Measurements from ENCODE around the gene DLGAP1. TPM values are rescaled to one million over a fixed set of nuclear protein-coding genes. Genes with fewer than 3 reads are reported as not detected.

Gene DLGAP1
- total RNA-seq, 1 donor from 2014 or later: 0.52 TPM

DNA sequence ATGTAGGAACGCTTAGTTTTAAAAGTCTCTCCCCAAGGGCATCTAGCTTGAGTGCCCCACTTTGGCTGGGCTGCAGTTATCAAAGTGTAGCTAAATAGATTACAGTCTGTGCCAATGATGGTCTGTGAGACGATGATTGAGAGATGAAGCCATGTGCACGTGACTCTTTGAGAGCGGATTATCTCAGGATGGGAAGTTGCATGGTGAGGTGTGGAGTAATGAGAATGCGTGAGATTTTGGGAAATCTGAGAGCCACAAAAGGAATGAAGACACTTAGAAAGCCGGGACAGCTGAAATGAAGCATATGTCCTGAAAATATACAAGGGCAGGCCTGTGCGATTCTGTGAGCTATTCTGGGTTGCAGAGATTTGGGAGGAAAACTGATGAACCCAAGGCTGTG is 635.1 kb downstream of the DLGAP1 start:
- DNase-seq (ENCODE audit: low spot score): no peak

DNA sequence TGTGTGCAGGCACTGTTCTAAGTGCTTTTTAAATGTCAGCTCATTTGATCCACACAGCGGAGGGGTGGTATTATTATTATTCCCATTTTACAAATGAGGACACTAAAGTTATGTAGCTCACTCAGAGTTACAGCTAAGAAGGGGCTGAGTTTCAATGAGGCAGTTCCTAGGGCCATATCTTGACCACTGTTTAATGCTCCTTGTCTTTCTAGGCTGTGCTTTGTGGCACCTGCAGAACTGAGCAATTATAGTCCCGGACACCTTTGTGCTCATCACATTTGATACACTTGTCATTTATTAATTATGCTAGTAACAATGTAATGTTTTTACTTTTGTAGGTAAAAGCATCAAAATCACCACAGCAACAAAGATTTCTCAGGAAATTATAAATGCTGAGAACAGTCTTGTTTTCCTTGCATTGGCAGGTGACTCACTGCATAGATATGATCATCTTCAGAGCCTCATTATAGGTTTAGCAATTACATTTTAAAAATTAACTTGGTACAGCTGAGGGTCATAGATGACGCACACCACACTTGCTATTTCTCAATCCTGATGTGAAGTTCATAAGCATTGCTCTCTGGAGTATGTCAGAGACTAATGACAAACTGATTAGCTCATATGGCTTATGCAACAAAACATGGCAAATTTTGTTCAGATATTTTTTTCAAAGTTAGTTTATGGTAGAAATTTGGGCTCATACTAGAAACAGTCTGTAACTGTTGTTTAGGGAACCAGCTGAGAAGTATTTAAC is 638.3 kb downstream of the DLGAP1 start:
- no peak for DNase-seq (ENCODE audit: low spot score)

DNA sequence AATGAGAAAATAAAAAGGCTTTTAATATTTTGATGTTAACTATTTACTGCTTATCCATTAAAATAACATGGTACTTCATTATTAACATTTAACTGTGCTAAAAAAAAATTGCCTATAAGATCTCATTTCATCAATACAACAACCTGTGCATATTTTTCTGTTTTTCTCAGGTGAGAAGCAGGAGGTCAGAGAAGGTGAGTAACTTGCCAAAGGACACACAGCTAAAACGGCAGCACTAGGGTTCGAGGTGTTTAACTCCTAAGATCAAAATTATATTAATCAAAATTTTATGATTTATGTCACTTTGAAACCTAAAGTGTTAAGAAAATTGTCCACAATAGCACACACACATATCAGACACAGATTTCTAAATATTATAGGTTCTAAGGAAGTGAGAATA is 639.1 kb downstream of the DLGAP1 start:
- no peak for DNase-seq (ENCODE audit: low spot score)

DNA sequence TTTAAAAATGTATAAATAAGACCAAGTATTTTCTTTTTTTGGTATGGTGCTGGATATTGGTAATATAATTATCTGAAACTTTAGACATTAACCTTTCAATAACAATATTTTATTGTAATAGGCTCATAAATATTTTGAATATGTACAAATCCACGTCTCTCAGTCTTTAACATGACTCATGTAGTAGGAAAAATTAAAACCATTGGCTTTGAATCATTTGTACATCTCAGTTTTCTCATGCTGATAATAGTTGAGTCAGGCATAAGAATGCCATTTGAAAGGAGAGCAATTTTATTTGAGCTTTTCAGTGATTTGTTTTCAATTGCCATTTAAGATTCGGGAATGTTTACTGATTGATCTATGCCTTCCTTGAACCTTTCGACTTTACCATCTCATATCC is 640.3 kb downstream of the DLGAP1 start:
- no peak for DNase-seq (ENCODE audit: low spot score)

DNA sequence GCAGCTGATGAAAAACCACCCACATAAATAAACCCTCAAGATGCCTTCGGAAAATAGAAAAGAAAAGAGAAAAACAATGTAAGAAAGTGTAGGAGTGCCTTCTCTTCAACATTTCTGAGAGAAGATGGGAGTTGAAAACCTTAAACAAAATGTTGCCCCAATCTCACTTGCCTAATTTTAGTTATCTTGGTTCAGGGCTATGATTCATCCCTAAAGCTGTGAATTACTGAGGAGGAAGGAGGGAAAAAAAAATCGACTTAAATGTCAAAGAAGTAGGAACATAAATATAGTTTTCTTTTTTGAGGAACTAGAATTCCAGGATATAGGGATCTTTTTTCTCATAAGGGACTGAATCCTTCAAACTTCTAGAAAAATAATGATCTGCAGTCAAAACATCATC is 644.8 kb downstream of the DLGAP1 start:
- DNase-seq (ENCODE audit: low spot score): no peak

DNA sequence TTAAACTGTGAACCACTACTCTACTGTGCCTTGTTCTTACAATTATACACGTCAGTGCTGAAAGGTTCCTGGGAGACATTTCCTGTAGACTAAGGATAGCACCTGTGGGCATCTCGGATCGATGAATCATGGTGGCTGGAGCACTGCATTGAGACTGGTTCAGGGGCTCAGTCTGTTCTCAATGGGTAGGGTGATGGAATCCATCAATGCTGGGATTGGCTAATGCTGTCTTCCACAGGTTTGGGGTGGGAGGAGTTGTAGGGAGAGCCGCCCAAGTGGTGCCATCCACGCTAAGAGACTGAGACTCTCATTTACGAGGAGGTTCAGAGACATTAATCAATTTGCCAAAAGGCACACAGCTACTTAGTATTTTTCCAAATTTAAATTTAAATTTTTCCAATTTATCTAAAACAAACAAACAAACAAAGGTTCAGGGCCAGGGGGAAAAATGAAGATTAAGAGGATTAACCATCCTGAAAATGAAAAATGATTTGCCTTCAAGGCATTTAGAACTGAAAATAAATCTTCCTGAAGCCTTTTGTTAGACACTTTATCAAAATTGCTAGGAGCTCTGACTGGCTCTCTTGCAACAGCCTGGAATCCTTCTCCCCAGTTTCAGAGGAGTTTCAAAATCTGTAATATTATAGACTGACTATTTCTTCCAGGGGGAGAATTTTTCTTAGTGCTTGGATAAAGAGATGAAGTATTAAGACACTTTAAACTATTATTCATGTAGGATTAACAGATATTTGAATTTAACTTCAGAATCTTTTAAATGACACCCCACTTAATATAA is 645.9 kb downstream of the DLGAP1 start:
- DNase-seq (ENCODE audit: low spot score): no peak

DNA sequence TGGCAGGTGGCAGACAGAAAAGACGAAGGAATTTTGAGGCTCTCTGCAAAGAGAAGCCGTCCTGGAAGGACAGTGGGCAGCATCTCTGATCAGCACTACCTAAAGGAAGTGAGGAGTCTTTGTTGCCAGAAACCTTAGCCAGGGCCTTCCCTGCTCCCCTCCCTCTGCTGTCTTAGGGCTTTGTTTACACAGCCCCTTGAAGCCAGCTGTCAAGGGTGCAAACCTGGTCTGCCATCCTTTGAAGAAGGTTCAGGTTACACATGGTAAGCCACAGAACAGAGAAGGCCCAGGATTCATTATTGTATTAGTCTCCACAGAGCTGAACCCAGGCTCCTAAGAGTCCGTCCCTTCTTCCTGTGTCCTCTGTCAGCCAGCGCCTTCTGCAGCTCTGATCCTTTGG is 648.5 kb downstream of the DLGAP1 start:
- DNase-seq (ENCODE audit: low spot score): no peak

DNA sequence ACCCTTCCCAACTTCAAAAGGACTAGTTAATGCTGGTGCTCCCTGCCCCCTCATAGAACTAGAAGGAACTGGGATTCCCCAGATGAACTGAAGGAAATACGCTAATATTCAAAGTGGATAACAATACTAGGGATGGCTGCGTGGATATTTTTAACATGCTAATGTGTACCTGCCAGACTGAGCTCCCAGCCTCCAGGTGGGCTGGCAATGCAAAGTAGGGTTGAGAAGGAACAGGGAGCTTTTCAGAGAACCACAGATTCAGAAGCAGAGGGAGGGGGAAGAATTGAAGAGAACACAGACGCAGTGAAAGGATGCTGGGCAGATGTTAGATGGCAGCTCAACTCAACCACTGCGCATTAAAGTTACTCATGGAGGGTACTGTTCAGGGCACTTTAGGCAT is 650.8 kb downstream of the DLGAP1 start:
- no peak for DNase-seq (ENCODE audit: low spot score)

DNA sequence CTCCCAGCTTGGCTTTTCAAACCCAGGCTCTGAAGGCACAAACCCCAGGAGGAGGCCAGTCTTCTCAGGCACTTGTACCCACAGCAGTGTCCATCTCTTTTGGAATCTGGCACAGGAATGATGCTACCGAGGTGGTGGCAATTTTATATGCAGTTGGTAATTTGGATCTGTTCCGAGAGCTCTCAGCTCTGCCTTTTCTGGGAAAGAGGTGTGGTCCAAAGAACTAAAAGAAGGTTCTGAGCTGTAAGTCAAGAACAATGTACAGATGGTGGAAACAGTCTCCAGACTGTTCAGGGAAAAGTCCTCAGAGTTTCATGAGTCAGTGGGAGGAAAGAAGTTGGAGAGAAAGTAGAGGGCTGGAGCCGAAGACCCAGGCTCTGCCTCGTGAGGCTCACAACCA is 651.8 kb downstream of the DLGAP1 start:
- no peak for DNase-seq (ENCODE audit: low spot score)

DNA sequence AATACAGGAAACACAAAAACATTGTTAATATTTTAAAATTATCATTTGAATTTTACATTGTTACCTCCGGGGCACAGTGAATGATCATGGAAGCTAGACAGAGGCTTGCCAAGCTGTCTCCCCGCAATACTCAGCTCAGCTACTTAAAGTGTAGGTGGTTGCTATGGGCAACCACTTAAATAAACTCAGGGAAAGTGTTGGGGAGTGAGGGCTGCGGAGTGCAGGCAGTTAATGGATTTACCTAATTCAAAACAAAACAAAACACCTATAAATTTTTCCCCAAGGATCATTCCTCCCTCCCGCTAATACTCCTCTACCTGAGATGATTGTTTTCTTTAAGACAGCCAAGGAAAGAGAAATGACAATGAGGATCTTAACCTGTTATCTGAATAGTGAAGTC is 655.6 kb downstream of the DLGAP1 start:
- DNase-seq (ENCODE audit: low spot score): no peak

DNA sequence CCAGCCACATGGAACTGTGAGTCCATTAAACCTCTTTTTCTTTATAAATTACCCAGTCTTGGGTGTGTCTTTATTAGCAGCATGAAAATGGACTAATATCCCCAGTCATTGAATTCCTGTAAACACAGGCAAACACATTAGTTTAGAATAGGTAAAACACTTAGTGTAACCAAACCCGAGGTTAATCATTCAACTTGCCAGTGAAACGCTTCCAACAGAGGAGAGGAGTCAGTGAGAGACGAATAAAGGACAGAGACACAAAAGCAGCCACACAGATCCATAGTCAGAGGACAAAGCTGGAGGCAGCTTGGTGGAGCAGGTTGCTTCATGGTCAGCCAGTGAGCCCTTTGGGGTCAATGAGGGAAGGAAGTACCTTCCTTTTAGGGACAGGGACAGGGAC is 657.1 kb downstream of the DLGAP1 start:
- DNase-seq (ENCODE audit: low spot score): no peak

DNA sequence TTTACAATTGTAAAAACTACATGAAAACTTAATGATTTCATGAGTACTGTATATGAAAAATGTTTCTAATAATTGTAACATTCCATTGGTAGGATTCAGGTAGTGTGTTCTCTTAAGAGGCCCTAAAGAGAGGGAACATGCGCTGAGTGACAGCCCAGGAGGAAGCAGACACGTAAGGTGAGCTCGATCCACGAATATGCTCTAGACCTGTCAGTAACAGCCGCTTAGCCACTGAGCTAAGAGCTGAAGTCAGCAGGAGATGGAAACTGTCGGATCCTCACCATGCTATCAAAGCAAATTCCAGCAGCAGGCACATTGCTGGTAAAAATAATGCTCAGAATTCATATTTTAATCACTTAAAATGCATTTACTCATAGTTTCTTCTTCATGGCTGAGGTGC is 658.7 kb downstream of the DLGAP1 start:
- no peak for DNase-seq (ENCODE audit: low spot score)

DNA sequence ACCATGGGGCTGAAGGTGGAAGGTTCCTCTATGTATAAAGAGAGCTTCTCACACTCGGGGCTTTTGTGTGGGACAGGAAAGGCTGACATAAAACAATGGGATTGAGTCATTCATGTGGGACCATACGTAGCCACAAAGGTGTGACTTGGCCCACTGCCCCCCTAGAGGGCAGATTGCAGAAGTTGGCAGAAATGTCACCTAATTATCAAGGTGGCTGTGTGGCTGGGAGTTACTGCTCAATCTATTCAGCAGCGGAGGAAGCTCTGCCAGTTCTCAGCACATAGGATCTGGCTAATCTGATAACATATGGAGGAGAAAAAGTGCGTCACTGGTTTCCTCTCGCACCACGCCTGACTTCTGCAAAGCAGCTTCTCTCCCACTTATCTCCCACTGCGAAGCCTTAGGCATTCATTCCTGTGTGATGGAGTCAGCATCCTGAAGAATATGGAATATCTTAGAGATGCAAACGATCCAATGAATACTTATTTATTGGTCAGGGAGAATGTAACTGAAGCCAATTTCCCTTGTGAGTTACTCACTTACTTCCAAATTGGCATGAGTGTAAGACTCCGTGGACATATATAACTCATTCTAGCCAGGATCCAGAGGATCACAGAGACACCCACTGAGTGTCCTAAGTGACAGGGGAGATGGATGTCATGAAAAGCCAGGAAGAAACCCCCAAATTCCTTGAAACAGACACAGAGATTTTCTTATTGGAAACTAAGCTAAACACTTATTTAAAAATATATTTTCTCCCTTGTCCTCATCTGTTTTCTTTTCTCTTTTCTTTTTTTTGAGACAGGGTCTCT is 660.4 kb downstream of the DLGAP1 start:
- DNase-seq (ENCODE audit: low spot score): no peak

DNA sequence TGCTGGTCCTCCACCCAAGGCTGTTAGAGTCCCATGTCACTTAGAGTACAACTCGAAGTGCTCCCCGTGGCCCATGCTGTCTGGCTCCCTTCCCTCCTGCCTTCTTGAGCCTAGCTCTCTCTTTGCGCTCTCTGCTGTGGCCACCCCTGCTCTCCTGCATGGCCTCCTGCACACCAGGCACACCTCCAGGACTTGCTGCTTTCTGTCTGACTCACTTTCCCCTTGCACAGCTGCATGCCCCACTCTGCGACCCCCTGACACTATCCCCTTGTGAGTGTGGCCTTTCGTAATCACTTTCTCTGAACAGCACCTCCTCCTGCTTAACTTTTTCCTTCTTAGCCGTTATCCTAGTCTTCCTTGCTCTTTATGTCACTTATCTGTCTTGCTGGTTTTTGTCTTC is 661.6 kb downstream of the DLGAP1 start:
- no peak for DNase-seq (ENCODE audit: low spot score)

DNA sequence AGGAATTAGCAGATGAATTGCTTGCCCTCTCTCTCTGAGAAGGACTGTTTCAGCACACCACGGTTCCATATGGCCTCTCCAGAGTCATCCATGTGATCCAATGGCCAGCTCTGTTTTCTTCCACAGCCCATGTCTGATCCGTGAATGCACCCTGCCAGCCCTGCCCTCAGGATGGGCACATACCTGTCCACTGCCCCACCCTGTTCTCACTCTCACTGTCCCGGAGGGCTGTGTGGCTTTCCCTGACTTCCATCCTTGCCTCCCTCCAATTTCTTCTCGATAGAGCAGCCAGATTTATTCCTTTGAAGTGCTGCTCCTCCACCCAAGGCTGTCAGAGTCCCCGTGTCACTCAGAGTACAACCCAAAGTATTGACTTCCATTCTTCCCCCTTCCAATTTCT is 662.0 kb downstream of the DLGAP1 start:
- DNase-seq (ENCODE audit: low spot score): no peak

DNA sequence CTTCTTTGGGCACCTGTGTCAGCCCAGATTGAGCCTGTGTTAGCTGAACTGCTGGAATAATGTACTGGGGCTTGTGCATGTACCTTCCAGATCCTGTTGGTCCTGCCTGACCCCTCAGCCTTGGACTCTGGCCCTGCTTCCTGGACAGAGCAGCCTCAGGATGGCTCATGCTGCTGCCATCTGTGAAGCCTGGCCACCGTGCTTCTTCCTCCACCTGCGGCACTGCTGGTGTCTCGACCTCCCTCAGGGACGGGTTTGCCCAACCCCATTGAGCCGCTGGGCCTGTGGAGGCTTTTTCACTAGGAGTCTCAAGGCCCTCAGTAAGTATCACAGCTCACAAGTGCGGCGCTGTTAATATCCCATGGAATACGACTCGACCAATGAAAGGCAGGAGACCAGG is 662.4 kb downstream of the DLGAP1 start:
- DNase-seq (ENCODE audit: low spot score): no peak

DNA sequence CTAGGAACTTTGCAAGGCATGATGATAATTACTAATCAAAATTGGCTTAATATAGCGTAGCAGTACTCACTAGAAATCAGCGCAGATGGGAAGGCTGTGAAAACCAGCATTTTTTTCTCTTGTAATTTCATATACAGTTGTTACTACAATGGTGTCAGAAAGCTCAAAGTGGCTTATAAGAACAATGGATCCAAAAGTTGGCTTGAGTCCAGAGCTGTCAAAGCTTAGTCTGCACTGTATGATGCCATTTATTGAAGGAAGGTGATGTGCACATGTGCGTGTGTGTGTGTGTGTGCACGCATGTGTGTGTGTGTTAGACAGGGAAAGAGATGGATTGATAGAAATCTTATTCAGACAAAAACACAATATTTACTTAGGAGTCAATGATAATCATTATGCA is 663.9 kb downstream of the DLGAP1 start:
- no peak for DNase-seq (ENCODE audit: low spot score)

DNA sequence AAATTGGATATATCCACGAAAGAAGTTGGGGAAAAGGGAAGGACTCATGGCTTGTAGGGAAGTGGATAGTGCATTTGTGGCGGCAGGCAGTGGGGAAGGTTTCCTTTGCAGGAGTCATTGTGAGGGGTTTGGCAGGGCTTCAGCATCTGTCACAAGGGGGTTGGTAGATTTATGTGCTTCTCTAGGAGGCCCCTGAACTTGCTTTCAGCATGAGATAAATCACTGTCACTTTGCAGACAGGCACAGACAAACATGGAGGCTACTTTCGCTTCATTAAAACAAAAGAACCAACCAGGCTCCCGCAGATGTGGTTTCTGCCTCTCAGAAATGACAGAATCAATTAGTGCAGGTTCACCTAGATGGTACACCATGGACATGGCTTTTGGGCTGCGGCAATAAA is 664.4 kb downstream of the DLGAP1 start:
- DNase-seq (ENCODE audit: low spot score): no peak

DNA sequence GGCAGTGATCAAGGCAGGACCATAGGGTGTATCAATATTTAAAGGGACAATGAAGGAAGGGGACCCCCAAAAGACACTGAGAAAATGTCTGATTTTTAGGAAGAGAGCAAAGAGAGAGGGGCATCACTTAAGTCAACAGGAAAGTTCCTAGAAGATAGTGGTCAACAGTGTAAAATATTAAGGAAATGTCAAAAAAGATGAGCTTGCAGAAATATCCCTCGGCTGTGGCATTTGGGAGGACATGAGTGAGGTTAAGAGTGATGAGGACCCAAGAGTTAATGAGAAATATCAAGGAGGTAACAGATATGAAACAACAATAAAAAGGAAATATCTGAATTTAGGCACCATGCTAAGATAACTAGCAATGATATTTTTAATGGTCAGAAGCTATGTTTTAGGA is 665.6 kb downstream of the DLGAP1 start:
- no peak for DNase-seq (ENCODE audit: low spot score)

DNA sequence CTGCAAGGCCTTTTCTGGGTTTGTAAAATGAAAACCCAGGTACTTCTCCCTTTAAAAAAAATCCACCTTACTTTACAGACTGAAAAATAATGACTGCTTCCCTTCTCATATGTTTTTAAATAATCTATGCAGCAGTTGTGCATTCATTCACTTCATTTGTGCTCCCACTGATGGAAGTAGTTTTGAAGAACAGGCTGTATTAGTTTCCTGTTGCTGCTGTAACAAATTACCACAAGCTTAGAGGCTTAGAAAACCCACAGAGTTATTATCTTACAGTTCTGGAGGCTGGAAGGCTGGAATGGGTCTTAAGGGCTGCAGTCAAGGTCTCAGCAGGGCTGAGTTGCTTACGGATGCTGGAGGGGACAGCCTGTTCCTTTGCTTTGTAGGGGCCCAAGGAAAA is 670.2 kb downstream of the DLGAP1 start:
- DNase-seq (ENCODE audit: low spot score): no peak

DNA sequence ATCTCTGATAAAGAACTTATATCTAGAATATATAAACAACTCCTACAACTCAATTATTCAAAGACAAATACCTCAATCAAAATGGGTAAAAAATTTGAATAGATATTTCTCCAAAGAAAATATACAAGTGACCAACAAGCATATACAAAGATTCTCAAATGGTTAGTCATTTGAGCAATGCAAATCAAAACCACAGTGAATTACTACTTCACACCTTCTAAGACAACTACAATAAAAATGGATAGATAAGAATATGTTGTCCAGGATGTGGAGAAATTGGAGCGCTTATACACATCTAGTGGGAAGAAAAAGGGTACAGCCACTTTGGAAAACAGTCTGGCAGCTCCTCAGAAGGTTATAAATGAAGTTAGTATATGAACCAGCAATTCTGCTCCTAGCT is 672.2 kb downstream of the DLGAP1 start:
- no peak for DNase-seq (ENCODE audit: low spot score)

DNA sequence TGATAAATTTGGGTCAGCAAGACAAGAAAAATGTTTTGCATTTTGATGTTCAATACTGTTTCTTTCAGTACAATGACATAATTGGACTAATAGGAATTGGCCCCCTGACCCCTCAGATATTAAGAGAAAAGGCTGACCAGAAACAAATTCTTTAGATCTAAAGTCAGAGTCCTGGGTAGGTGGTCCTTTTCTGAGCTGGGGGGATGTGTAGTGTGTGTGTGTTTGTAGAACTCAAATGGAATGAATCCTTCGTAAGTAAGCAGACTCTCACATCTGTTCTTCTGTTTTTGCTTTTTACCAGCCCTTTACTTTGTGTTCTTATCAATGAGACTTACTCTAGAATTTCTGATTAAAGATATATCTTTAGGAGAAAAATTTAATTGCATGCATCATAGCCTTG is 677.4 kb downstream of the DLGAP1 start:
- DNase-seq (ENCODE audit: low spot score): no peak

DNA sequence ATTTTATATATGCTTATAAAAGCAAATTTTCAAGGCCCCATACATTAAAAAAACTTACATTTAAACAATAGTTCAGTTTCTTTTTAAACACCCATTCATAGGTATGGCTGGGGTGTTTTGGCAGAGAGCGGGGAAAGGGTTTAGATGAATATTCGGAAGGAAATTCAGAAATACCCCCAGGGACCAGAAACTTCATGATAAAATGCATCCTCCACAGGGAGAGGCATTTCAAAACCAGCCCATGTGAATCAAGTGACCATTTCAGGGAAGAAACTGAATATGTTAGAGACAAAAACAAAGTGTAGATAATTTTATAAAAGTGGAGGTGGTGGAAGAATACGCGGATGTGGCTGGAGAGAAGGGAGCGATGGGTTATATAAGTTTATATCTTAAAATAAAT is 678.0 kb downstream of the DLGAP1 start:
- DNase-seq (ENCODE audit: low spot score): no peak
